CD1c-positive myeloid dendritic cell (primary cell): ENCODE data around the gene SENP7.
"Not testable (repeated sequence)": the region's sequence is repeated elsewhere in the genome, so short reads cannot be mapped to it uniquely, and the experiment has no call there.

Source experiments
- DNase-seq: peaks from one replicate; pipeline ENCODE4 v3.0.0-alpha.2; 2016; ENCODE audit errors: extremely low spot score

Gene SENP7

DNA sequence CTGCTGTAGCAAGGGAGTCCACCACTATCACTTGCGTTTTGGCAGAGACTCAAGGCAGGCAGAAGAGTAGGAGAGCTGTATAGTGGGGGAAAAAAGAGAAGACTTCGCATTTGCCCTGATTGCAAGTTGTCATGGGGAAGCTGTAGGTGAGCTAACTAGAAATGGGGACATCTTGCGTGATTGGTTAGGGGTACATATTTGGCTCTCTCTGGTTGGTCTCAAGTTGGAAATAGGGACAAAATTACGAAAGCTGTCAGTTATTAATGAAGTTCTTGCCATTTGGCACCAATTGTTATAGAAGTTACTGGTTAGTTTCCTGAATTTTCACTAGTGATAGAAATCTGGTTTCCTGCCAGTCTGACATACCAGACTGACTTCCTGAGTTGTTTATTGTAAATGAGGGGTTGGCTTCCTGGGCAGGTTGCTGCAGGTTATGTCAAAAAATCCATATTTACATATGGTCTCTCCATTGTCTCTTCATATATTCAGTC is 8.2 kb upstream of the SENP7 start:
- DNase-seq: no peak

DNA sequence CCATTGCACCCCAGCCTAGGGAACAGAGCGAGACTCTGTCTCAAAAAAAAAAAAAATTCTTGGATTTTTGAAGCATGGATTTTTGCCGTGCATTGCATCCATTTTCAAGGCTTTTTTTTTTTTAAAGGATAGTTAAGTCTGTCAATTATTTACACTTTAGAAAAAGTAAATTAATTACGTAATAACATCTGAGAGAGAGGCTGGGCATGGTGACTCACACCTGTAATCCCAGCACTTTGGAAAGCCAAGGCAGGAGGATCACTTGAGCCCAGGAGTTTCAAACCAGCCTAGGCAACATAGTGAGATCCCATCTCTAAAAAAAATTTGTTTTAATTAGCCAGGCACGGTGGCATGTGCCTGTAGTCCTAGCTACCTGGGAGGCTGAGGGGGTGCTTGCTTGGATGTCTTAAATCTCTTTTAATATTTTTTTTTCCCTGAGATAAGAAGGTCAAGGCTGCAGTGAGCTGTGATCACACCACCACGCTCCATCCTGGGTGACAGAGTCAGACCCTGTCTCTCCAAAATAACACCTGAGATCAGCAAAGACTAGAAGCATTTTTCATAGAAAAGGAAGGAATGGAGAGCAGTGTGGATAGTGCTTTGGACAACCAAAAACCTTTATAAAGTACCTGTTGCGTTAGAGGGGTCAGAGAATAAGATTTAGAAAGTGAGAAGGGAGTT is 6.8 kb upstream of the SENP7 start:
- DNase-seq: no peak

DNA sequence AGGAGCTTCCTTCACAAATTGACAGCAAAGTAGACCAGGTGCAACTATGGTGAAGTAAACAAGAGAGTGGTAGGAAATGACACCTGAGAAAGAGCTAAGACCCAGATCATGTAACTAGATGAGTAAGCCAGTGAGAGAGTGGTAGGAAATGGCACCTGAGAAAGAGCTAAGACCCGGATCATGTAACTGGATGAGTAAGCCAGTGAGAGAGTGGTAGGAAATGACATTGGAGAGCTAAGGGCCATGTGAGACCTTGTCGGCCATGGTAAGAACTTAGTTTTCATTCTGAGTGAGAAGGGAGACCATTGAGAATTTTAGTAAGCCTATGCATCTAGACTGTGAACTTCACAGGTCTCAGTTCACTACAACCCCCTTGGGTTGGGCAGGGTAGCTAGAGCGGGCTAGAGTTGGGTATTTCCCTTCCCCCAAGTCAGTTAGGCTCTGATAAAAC is 5.4 kb upstream of the SENP7 start:
- DNase-seq: peak; percentile 8

DNA sequence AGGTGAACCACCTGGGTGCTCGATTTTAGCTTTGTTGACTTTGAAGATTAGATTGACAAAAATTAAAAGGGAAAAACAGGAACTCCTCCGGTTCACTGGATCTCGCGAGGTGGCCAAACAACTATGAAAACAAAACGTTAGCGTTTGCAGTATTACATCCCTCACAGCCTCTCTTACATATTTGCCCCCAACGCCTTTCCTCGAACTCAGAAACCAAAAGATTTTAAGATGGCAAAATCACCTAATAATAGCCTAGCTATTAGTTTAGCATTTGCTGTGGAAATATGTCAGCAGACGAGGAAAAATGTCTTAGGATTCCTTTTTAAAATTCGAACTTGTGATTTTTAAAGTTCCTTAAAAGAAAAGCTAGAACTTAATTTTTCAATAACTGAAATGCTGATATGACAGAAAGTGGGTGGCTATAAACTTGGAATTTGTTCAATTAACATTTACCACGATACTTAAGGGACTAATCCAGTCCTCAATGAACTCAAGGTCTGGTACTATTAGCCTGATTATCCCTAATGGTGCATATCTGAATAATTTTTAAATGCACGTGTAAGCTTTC is 491 bp upstream of the SENP7 start:
- DNase-seq: no peak

DNA sequence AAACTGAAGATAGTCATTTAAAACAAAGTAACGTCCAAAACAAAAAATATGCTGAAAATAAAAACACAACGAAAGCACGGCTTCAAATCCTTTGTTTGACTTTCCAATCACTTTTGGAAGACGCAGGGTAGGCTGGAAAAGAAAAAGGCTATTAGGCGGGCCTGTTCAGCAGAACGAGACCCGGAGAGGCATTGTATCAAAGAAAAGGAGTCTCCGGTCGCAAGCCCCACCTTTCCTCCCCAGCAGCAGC is 691 bp downstream of the SENP7 start:
- DNase-seq: no peak

DNA sequence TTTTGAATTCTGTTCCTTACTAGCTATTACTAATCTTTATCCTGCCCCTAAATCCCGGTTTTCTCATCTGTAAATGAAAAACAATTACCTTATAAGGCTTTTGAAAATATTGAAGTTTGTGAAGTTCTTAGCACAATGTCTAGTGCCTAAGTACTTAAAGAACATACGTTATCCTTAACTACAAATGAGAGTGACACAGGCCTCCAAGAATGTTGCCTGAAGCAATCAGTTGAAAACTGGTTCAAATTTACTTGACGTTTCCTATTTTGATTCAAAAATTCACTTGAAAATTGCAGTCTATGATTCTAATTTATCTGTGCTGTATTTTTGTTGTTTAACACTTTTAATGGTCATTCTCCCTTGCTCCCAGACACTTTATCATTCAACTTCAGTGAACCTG is 3.2 kb downstream of the SENP7 start:
- no peak for DNase-seq

DNA sequence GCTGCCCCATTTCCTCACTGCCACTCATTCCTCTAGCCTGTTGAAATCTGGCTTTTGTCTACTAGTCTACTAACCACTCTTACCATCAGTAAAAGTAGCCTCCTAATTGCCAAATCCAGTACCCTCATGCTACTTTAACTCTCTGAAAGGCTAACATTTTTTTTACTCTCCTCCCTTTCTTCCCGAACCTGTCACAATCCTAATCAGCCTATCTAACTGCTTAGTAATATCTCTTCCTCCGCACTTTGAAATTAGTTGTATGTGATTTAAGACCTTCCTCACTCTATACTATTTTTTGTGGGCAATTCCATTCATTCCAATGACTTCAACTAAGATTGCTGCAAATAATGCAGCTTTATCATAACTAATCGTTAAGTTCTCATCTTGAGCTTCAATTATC is 3.7 kb downstream of the SENP7 start:
- DNase-seq: no peak

DNA sequence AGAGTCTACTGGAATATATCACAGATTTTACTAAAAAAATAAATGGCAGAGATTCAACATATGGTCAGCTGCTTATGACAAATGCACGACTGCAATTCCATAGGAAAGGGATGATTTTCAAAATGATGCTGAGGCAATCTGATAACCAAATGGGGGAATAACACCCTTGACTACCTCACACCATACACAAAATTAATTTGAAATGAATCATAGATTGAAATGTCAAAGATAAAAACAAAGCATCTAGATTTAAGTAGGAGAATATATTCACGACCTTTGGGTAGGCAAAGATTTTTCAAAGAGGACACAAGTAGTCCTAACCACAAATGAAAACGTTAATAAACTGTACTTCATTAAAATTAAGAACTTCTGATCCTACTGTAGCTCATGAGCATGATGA is 11.2 kb downstream of the SENP7 start:
- DNase-seq: no peak

DNA sequence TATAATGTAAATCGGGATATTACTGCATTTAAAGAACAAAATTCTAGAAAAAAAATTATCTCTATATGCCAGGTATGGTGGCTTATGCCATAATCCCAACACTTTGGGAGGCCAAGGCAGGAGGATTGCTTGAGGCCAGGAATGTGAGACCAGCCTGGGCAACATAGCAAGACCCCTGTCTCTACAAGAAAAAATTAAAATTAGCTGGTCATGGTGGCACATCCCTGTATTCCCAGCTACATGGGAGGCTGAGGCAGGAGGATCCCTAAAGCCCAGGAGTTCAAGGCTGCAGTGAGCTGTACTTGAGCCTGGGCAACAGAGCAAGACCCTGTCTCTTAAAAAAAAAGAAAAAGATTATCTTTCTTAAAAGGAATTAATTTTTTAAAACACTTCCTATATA is 12.8 kb downstream of the SENP7 start:
- no peak for DNase-seq

DNA sequence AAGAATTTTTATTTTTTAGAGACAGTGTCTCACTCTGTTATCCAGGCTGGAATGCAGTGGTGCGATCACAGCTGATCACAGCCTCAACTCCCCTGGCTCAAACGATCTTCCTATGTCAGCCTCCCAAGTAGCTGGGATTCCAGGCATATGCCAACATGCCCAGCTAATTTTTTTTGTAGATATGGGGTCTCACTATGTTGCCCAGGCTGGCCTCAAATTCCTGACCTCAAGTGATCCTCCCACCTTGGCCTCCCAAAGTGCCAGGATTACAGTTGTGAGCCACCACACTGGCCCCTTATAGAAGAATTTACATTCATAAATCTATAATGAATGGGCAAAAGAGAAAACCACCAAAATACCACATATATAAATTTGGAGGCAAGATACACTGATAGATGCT is 15.2 kb downstream of the SENP7 start:
- no peak for DNase-seq

DNA sequence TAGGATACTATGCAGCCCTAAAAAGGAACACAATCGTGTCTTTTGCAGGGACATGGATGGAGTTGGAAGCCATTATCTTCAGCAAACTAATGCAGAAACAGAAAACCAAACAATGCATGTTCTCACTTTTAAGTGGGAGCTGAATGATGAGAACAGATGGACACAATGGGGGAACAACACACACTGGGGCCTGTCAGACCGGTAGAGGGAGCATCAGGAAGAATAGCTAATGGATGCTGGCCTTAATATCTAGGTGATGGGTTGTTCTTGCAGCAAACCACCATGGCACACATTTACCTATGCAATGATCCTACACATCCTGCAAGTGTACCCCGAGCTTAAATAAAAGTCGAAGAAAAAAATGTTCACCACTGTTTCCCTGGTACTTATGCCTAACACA is 17.5 kb downstream of the SENP7 start:
- no peak for DNase-seq

DNA sequence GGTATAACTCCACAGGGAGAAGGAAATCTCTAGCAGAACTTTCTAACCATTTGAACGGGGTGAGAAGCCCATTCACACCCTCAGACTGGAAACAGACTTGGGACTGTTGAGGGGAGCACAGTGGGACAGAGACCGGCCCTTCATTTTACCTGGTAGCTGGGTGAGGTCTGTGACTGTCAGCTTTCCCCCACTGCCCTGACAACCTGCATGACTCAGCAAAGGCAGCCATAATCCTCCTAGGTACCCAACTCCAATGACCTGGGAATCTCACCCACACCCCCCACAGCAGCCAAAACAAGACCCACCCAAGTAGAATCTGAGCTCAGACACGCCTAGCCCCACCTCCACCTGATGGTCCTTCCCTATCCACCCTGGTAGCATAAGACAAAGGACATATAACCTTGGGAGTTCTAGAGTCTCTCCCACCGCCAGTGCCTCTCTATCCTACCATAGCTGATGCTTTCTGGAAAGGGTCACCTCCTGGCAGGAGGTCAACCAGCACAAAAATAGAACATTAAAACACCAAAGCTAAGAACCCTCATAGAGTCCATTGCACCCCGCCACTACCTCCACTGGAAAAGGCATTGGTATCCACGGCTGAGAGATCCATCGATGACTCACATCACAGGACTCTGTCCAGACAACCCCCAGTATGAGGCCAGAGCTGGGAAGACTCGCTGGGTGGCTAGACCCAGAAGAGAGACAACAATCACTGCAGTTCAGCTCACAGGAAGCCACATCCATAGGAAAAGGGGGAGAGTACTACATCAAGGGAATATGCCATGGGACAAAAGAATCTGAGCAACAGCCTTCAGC is 28.0 kb downstream of the SENP7 start:
- DNase-seq: no peak

DNA sequence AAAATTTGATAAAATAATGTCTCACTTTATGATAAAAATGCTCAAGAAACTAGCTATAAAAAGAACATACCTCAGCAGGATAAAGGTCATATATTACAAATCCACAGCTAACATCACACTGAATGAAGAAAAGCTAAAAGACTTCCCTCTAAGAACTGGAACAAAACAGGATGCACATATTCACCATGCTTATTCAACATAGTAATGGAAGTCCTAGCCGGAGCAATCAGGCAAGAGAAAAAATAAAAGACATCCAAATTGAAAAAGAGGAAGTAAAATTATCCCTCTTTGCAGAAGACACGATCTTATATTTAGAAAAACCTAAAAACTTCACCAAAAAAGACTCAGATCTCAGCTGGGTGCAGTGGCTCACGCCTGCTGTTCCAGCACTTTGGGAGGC is 34.0 kb downstream of the SENP7 start:
- DNase-seq: no peak

DNA sequence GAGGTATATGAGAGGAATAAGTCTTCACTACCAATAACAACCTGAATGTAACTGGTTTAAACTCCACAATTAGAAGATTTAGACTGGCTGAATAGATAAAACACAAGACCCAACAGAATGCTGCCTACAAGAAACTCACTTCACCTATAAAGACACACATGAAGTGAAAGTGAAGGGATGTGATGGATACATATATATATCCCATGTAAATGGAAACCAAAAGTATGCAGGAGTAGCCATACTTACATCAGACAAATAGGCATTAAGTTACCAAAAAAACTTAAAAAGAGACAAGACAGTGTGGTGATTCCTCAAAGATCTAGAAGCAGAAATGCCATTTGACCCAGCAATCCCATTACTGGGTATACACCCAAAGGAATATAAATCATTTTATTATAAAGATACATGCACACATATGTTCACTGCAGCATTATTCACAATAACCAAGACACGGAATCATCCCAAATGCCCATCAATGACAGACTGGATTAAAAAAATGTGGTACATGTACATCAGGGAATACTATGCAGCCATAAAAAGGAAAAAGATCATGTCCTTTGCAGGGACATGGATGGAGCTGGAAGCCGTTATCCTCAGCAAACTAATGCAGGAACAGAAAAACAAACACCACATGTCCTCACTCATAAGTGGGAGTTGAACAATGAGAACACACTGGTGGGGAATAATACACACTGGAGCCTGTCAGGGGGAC is 38.0 kb downstream of the SENP7 start:
- not testable (repeated sequence) for DNase-seq

DNA sequence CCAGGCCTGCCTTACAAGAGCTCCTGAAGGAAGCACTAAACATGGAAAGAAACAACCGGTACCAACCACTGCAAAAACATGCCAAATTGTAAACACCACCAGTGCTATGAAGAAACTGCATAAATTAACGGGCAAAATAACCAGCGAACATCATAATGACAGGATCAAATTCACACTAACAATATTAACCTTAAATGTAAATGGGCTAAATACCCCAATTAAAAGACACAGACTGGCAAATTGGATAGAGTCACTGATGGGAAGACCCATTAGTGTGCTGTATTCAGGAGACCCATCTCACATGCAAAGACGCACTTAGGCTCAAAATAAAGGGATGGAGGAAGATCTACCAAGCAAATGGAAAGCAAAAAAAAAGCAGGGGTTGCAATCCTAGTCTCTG is 44.3 kb downstream of the SENP7 start:
- not testable (repeated sequence) for DNase-seq

DNA sequence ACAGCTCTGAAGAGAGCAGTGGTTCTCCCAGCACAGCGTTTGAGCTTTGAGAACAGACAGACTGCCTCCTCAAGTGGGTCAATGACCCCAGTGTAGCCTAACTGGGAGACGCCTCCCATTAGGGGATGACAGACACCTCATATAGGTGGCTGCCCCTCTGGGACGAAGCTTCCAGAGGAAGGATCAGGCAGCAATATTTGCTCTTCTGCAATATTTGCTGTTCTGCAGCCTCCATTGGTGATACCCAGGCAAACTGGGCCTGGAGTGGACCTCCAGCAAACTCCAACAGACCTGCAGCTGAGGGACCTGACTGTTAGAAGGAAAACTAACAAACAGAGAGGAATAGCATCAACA is 45.7 kb downstream of the SENP7 start:
- not testable (repeated sequence) for DNase-seq

DNA sequence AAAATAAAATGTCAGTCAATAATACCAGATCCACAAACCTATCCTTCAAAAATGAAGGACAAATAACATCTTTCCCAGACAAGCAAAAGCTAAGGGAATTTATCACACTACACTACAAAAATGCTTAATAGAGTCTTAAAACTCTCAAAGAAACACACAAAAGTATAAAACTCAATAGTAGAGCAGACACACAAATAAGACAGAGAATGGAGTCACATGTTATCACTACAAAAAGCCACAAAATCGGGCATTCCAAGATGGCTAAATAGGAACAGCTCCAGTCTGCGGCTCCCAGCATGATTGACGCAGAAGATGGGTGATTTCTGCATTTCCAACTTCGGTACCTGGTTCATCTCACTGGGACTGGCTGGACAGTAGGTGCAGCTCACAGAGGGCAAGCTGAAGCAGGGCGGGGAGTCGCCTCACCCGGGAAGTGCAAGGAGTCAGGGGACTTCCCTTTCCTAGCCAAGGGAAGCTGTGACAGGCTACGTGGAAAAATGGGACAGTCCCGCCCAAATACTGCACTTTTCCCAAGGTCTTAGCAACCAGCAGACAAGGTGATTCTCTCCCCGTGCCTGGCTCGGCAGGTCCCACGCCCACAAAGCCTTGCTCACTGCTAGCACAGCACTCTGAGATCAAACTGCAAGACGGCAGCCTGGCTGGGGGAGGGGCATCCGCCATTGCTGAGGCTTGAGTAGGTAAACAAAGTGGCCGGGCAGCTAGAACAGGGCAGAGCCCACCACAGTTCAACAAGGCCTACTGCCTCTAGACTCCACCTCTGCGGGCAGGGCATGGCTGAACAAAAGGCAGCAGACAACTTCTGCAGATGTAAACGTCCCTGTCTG is 46.3 kb downstream of the SENP7 start:
- no peak for DNase-seq

DNA sequence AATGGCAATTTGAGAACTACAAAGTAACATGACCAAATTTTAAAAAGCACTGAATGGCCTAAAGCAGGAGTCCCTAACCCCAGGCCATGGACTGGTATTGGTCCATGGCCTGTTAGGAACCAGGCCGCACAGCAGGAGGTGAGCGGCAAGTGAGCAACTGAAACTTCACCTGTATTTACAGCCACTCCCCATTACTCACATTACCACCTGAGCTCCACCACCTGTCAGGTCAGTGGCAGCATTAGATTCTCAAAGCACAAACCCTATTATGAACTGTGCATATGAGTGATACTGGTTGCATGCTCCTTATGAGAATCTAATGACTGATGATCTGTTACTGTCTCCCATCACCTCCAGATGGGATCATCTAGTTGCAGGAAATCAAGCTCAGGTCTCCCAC is 48.8 kb downstream of the SENP7 start:
- DNase-seq: no peak

DNA sequence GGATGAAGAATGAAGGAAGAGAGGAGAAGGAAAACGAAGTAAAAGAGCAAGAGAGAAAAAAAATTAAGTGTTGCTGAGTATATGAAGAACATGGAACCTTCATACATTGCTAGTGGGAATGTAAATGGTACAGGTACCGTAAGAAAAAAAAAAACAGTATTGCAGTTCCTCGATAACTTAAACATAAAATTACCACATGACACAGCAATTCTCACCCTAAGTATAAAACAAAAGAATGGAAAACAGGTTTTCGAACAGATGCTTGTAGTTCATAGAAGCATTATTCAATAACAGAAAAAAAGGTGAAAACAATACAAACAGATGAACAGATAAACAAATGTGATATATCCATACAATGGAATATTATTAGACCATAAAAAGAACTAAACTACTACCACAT is 51.6 kb downstream of the SENP7 start:
- no peak for DNase-seq

DNA sequence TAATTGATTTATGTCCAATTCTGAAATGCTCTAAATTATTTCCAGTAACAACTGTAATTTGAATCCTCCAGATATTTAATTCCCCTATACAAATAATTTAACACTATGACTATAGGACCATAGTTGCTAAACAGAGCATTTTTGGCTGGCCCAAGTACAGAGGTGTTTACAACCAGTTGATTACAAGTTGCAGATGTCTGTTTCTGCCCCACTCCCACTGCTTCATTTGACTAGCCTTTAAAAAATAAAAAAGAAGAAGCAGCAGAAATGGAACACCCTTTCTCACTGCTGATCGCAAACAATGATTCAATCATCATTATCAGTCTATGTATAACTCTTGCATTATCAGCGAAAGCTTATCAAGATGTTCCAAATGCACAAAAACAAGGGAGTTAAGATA is 54.6 kb downstream of the SENP7 start:
- no peak for DNase-seq

DNA sequence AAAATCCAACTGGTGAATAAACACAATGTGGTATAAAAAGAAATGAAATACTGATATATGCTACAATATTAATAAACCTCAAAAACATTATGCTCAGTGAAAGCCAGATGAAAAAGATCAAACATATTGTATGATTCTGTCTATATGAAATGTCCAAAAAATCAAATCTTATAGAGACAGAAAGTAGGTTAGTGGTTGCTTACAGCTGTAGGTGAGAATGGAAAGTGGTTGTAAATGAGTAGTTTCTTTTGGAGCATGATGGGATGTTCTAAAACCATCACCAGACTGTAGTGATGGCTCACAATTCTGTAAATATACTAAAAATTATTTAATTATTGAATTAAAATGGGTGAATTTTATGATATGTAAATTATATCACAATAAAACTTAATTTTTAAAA is 58.4 kb downstream of the SENP7 start:
- no peak for DNase-seq

DNA sequence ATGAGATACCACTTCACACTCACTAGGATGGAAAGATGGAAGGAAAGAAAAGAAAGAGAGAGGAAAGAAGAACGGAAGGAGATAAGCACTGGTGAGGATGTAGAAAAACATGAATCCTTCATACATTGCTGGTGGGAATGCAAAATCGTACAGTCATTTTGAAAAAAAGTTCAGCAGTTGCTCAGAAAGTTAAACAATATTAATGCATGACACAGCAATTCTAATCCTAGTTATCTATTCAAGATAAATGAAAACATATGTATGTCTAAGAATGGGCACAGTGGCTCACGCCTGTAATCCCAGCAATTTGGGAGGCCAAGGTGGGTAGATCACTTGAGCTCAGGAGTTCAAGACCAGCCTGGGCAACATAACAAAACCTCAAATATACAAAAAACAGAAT is 59.1 kb downstream of the SENP7 start:
- no peak for DNase-seq
